ENCODE results near the gene EP400. TPM values are rescaled to one million over a fixed set of nuclear protein-coding genes. Genes with fewer than 3 reads are reported as not detected.

The EP400 gene
- total RNA-seq, 1 experiment from 2014 or later = 80.1 TPM

GRCh38 chr12:132014915-132015280, 65.2 kb downstream of the EP400 start:
- Histone ChIP-seq H3K27me3 (replicated peaks; ENCODE audit: insufficient read depth, low read depth, low read length, poor library complexity) (no peaks in the 10 kb centered on the region), H3K9me3 (ENCODE audit: low read depth, low read length, poor library complexity, severe bottlenecking) (no peaks in the 10 kb centered on the region), H3K27ac (ENCODE audit: low read depth, low read length, poor library complexity, severe bottlenecking) (no peak overlapping the region), H3K36me3 (ENCODE audit: insufficient read depth, low read length, poor library complexity, severe bottlenecking) (peaks cover 88% of the 10 kb centered on the region), H3K4me3 (ENCODE audit: low read depth, low read length, poor library complexity, severe bottlenecking) (no peak overlapping the region), H3K4me1 (ENCODE audit: insufficient read depth, low read length, poor library complexity, severe bottlenecking) (no peaks in the 10 kb centered on the region)
- intact Hi-C loops (cut with micrococcal nuclease; ENCODE audit: unreplicated experiment) = no loop called here
- DNase-seq (ENCODE audit: low spot score) = no peak
- CTCF ChIA-PET = no interaction called here
- BruUV-seq (replicated peaks) = no TSS peak
- TF ChIP-seq CTCF (conservative IDR thresholded peaks at IDR 0.05; ENCODE audit: low read depth, low read length) (no peak), EZH2 (IDR thresholded peaks at IDR 0.05; ENCODE audit: borderline replicate concordance, low read depth, low read length, poor library complexity, severe bottlenecking) (no peak)
- POLR2A ChIA-PET (ENCODE audit: low non-redundant PET) = no interaction called here

GRCh38 chr12:132015686-132016430, 66.1 kb downstream of the EP400 start:
- DNase-seq (ENCODE audit: low spot score) = no peak
- no peaks in the 10 kb centered on the region for H3K27me3 ChIP-seq (replicated peaks; ENCODE audit: insufficient read depth, low read depth, low read length, poor library complexity)
- H3K4me1 ChIP-seq (ENCODE audit: insufficient read depth, low read length, poor library complexity, severe bottlenecking) = no peaks in the 10 kb centered on the region
- no peak overlapping the region for H3K4me3 ChIP-seq (ENCODE audit: low read depth, low read length, poor library complexity, severe bottlenecking)
- CTCF ChIA-PET = no interaction called here
- intact Hi-C loops (cut with micrococcal nuclease; ENCODE audit: unreplicated experiment) = no loop called here
- TF ChIP-seq EZH2 (IDR thresholded peaks at IDR 0.05; ENCODE audit: borderline replicate concordance, low read depth, low read length, poor library complexity, severe bottlenecking) (no peak), CTCF (conservative IDR thresholded peaks at IDR 0.05; ENCODE audit: low read depth, low read length) (no peak)
- POLR2A ChIA-PET (ENCODE audit: low non-redundant PET) = no interaction called here
- no TSS peak for BruUV-seq (replicated peaks)
- H3K36me3 ChIP-seq (ENCODE audit: insufficient read depth, low read length, poor library complexity, severe bottlenecking) = peaks cover 89% of the 10 kb centered on the region
- no peaks in the 10 kb centered on the region for H3K9me3 ChIP-seq (ENCODE audit: low read depth, low read length, poor library complexity, severe bottlenecking)
- H3K27ac ChIP-seq (ENCODE audit: low read depth, low read length, poor library complexity, severe bottlenecking) = no peak overlapping the region

GRCh38 chr12:132018193-132018916, 68.6 kb downstream of the EP400 start:
- CTCF ChIA-PET = no interaction called here
- POLR2A ChIA-PET (ENCODE audit: low non-redundant PET) = no interaction called here
- Histone ChIP-seq H3K36me3 (ENCODE audit: insufficient read depth, low read length, poor library complexity, severe bottlenecking) (peaks cover 88% of the 10 kb centered on the region), H3K4me3 (ENCODE audit: low read depth, low read length, poor library complexity, severe bottlenecking) (no peak overlapping the region), H3K27me3 (replicated peaks; ENCODE audit: insufficient read depth, low read depth, low read length, poor library complexity) (no peaks in the 10 kb centered on the region), H3K9me3 (ENCODE audit: low read depth, low read length, poor library complexity, severe bottlenecking) (no peaks in the 10 kb centered on the region), H3K4me1 (ENCODE audit: insufficient read depth, low read length, poor library complexity, severe bottlenecking) (no peaks in the 10 kb centered on the region), H3K27ac (ENCODE audit: low read depth, low read length, poor library complexity, severe bottlenecking) (no peak overlapping the region)
- intact Hi-C loops (cut with micrococcal nuclease; ENCODE audit: unreplicated experiment) = no loop called here
- no peak for DNase-seq (ENCODE audit: low spot score)
- no TSS peak for BruUV-seq (replicated peaks)
- TF ChIP-seq EZH2 (IDR thresholded peaks at IDR 0.05; ENCODE audit: borderline replicate concordance, low read depth, low read length, poor library complexity, severe bottlenecking) (no peak), CTCF (conservative IDR thresholded peaks at IDR 0.05; ENCODE audit: low read depth, low read length) (no peak)
